Myocyte (in vitro differentiated cells): Measurements from ENCODE around the gene SMG9. TPM values are rescaled to one million over a fixed set of nuclear protein-coding genes. Genes with fewer than 3 reads are reported as not detected.

Source experiments
- DNase-seq: peaks from one replicate; pipeline ENCODE4 v3.0.0-alpha.2; 2012; ENCODE audit warnings: low read depth
- total RNA-seq: library from RNA; depleted of rRNA; stranded (reverse); fragments of >200 nt; gene quantifications from 2 replicates; pipeline ENCODE4 v1.2.3, GENCODE V29; 2014

The SMG9 gene
- total RNA-seq, 1 donor from 2014 or later, result 19.3 TPM

DNA sequence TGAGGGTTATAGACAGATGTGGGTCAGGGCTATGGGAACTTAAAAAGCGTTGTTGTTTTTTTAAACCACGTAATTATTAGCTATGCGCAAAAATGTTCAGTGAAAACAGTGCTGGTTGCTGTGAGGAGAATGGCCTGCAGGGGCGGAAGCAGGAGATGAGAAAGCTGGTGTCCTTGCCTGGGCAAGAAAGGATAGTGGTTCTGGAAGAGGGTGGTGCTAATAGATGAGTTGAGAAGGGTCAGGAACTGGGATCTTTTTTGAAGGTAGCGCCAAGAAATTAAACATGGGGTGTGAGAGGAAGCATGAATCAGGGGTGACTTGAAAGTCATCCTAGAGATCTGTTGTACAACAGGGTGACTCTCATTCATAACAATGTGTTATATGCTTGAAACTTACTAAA, 4.8 kb upstream of the SMG9 start:
- peak; percentile 43 for DNase-seq

DNA sequence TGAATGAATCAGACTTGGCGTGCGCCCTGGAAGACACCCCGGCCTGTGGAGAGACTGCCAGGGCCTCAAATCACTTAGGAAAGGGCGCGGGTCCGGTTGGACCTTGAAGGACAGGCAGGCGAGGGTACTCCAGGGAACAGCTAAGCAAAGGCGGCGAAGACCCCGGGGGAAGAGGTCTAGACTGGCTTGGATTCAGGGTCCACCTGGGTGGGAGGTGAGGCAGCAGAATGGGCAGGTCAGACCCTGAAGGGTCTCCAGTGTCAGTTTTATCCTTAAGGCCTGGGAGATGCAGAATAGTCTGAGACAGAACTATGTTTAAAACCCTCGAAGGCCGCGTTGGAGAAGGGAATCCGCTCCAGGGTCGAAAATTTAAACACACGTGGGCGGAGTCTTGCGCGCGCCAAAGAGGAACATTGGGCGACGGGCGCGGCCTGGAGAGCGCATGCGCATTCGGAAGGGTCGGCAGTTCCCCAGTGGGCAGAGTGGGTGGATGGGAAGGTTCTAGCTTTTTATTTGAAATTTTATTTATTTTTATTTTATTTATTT, 567 bp upstream of the SMG9 start:
- peak; percentile 64 for DNase-seq

DNA sequence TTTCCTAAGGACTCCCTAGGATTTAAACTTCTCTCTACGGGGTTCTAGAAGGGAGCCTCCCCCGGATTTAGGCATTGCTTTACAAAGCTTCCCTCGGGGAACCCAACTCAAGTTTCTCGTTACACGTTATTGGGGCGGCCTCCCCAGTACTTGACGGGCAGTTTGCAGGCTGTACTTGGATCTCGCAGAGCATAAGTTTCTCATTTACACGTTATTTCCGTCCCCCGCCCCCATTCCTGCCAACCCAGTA, 584 bp downstream of the SMG9 start:
- peak; percentile 22 for DNase-seq

DNA sequence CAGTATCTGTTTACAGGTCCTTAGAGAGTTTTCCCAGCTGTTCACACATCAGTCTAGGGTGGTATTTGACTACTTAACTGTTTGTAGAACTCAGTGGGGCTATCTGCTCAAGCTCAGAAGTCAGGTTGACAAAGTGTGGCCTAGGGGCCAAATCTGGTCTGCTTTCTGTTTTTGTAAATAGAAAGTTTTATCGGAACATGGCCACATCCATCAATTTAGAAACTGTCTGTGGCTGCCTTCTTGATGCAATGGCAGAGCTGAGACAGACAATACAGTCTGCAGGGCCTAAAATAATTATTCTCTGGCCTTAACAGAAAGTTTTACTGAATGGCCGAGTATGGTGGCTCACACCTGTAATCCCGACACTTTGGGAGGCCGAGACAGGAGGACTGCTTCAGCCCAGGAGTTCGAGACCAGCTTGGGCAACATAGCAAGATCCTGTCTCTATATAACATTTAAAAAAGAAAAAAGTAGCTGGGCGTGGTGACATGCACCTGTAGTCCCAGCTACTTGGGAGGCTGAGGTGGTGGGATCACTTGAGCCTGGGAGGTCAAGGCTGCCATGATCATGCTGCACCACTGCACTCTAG, 2.4 kb downstream of the SMG9 start:
- DNase-seq, result no peak

DNA sequence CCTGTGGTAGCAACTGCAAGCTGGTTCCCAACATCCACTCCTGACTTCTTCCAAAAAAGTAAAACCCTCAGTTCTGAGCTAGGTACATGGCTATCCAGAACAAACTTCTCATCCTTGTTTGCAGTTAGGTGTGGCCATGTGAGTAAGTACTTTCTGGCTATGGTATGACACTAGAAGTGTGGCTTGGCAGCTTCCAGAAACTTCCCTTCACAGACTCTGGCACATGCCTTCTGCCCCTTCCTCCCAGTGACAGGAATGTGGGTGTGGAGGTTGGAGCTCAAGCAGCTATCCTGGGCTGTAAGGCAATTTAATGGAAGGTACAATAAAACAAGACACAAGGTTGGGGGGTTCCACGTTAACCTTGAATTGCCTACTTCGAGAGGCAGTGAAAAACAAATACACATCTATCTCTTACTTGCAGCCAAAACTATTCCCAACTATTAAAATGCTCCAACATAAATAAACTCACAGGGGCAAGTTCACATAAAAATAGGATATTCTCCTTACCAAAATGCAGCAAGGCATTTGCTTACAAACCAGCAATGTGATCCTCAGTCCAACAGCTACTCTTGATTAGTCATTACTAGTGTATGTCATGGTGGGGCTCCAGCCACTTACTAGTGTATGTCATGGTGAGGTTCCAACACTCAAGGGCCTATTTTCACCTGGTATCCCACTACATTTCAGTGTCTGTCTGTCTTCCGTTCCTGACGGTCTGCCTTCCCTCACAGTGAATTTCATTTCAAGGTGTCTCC, 3.1 kb downstream of the SMG9 start:
- peak; percentile 56 for DNase-seq

DNA sequence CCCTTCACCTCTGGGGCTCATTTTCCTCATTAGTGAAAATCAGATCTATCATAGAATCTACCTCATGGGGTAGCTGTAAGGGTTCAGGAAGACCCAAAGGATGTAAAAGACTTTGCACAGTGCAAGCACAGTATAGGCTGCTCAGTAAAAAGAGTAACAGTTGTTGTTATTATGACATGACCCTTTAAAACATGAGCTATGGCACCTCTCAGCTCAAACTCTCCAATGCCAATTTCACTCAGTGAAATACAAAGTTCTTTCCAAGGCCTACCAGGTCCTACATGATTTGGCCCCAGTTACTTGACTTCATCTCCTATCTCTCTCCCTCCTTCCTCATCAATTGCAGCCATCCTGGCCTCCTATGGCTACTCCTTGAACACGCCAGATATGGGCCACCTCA, 4.9 kb downstream of the SMG9 start:
- DNase-seq, result no peak

DNA sequence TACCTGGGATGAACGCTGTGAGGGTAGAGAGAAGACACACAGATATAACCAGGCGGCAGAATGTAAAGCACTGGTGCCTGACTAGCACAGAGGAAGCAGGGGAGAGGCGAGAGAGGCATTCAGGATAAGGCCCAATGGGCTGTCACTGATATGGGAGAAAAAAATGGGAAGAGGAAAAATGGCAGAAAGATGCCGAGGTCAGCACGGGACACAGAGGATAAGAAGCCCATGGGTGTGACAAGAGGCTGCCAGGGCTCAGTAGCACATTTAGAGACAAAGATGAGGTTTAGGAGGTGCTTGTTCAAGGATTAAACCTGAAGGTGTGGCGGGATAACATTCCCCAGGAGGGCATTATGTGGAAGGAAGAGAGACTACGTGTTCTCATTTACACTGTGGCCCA, 5.6 kb downstream of the SMG9 start:
- no peak for DNase-seq

DNA sequence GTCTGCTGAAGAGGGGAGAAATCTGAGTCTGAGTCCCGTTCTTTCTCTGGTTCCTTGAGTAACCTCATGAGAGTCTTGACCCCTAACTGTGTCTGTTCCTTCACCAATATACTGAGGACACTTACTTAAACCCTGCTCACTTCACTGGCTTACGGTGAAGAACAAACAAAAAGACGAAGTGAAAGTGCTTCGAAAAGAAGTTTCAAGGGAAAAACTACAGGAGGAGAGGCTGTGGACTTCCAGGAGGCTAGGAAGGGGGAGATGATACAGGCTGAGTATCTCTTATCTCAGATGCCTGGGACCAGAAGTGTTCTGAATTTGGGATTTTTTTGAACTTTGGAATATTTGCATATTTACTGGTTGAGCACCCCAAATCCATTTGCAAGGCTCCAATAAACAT, 6.1 kb downstream of the SMG9 start:
- DNase-seq, result no peak

DNA sequence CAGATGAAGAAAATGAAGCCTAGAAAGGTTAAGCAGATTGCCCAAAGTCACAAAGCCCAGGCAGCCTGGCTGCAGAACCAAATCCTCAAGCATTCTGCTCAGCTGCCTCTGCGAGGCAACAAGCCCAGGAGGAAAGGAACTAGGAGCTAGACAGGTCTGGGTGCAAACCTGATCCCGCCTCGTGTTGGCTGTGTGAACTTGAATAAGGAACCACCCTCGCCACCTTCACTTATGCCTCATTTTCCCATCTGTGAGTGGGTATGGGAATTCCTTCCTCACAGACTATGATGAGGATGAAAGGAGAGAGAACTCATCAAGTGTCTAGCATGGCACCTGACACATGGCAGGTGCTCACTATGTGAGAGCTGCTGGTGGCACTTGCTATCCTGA, 6.6 kb downstream of the SMG9 start:
- DNase-seq, result no peak

DNA sequence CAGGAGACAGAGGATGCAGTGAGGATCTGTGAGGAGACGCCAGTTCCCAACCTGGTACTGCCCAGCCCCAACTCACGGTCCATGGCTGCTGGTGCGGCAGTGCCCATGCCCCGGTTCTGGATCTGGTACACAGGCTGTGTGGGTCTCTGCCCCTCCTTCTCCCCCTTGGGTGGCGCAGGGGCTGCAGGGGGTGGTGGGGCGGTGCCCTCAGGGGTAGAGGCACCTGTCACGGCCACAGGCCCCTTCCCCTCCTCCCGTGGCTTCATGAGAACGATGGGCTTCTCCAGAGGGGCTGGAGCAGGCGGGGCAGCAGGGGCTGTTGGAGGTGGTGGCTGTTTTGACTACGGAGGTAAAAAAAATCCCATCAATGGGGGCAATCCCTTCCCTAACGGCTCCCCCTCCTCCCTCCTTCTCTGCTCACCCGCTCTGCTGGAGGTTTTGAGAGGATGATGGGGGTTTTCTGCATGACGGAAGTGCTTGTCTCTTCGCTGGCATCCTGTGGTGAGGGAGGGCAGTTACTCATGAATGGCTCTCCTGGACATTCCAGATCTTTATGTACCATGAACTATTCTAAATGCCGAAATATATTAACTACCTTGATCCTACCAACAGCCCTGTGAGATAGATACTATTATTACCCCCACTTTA, 7.1 kb downstream of the SMG9 start:
- DNase-seq, result no peak

DNA sequence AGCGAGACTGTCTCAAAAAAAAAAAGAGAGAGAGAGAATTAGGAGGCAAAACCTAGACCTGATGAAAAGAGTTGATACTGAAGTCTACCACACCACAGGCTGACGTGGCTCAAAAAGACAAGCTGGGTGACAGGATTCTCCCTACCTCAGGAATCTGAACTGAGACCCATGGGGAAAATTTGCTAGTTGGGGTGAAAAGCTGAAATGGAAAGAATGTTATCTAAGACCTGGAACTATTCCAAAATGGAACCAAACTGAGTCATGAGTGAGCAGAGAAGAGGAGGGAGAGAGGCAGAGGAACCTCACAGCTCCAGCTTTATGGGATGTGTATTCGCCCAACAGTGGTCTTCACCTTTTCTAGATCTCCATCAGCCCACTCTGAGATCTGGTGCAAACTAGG, 11.7 kb downstream of the SMG9 start:
- no peak for DNase-seq

DNA sequence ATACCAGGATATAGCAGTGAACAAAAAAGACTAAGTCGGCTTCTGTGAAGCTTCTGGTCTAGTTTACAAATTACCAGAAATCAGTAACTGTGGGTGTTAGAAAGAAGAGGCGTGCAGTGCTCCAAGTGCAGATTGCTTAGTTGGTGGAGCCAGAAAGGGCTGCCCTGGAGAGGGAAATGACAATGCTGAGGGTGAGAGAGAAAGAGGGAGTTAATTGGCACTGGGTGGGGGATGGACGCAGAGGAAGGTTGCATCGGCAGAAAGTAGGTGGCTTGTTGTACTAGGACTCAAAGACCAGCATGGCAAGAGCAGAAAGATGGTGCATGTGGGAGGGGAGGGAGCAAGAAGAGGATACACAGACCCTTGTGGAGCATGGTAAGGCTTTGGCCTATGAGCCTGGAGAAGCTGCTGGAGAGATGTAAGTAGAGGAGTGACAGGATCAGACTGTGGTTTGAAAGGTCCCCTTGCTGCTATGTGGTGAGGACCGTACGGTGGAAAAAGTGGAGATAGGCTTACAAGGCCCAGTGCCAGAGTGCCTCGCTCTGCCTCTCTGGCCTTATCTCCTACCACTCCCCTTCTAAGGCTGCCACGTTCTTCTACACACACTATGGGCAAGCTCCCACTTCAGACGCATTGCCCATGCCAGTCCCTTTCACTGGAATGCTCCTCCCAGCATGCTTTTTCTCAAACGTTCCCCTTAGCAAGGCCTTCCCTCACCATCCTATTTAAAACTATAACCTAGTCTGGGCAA, 13.5 kb downstream of the SMG9 start:
- no peak for DNase-seq

DNA sequence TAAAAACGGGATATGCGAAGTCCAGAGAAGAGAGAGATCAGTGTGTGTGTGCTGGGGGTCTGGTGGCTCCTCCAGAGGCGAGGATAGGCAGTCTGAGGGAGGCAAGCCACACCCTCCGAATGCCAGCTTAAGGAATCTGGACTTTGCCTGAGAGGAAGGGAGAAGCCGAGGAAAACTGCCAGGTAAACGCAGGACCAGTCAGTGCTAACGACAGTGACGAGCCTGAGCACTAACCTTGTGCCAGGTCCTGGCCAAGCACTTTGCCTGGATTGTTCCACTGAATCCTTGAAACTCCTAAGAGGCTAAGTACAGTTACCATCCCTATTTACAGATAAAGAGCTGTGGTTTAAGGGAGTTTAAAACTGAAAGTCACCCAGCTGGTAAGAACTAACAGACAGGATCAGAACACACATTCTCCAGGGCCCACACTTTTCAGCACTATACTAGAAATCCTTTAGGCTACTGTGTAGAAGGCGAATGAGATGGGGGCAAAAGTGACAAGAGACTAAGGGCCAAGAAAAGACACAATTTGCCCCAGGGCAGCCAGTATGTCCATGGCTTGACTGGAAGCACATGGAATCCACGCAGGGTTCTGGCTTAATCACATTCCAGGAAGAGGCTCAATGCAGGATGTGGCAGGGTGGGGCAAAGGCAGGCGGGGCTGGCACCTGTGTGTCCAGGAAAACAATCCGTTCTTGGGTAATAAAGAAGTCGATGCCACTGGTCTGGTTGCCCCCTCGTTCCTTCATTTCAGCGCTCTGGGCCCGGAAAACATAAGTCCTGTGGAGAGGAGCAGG, 15.1 kb downstream of the SMG9 start:
- DNase-seq, result no peak

DNA sequence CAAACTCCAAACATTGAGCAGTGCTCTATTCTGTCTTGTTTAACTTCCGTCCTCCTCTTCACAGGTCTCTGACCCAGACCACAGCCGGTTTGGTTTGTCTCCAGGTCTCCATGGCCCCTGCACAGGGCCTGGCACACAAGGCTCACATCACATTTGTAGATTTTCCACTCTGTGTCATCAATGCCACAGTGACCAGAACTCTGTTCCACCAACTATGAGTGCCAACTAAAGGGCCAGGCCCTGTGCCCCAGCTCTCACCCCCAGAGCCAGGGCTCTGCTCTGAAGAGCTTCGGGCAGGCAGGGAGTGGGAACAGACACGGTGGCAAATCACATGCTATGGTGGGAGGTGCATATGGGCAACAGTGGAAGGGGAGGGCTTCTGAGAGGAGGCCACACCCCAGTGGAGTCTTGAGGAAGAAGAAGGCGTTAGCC, 16.0 kb downstream of the SMG9 start:
- no peak for DNase-seq

DNA sequence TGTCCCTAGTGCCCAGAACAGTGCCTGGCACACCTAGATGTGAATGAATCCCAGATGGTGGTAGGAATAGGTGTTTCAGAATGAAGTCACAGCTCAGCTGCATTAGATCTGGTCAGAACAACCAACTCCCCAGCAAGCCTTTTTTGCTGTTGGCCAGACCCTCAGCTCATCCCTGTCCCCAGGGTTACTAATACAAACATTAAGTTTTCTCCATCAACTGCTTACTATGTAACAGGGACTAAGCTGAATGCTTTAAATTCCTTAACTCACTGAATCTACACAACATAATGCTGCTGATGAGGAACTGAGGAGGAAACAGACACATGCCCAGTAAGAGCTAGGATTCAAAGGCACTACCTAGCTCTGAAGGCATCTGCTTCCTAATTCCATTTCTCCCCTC, 18.8 kb downstream of the SMG9 start:
- no peak for DNase-seq

DNA sequence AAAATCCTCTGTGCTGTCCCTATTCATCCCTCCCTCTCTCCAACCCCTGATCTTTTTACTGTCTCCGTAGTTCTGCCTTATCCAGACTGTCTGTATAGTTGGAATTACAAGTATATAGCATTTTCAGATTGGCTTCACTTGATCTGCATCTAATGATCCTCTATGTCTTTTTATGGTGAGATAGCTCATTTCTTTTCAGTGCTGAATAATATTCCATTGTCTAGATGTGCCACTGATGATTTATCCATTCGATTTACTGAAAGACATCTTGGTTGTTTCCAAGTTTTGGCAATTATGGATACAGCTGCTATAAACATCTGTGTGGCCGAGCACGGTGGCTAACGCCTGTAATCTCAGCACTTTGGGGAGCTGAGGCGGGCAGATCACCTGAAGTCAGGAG, 19.7 kb downstream of the SMG9 start:
- DNase-seq, result no peak

DNA sequence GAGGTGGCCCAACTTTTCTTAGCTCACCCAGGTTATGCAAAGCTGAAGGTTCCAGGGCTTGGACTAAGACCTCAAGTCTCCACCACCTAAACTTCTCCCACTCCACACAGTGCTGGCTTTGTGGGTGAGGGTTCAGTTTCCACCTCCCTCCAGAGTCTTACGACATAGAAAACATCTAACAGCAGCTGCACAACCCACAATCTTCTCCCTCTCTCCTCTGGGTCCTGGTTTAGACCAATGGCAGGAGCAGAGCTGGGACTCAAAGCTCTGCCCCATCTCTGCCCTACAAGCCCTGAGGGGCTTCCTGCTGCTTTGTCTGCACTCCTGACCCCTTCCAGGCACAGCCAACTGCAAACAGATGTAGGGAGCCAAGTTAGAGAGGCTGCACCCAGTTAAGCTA, 22.9 kb downstream of the SMG9 start:
- DNase-seq, result peak; percentile 78

DNA sequence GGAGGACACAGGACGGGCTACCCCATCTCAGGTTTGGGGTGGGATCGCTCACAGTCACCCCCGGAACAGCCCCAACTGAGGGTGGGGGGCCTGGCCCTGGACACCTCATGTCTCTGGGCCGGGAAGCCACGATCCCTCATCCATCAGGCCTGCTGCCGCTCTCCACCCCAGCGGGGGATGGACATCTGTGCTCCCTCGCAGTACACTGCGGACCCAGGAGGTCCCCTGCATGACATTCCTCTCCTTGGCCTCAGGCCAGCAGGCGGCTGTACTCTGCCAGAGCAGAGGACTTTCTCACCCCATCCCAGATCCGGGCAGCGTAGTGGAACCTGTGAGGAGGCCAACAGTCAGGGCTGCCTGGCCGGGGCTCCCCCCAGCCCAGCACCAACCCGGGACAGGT, 23.4 kb downstream of the SMG9 start:
- DNase-seq, result no peak

DNA sequence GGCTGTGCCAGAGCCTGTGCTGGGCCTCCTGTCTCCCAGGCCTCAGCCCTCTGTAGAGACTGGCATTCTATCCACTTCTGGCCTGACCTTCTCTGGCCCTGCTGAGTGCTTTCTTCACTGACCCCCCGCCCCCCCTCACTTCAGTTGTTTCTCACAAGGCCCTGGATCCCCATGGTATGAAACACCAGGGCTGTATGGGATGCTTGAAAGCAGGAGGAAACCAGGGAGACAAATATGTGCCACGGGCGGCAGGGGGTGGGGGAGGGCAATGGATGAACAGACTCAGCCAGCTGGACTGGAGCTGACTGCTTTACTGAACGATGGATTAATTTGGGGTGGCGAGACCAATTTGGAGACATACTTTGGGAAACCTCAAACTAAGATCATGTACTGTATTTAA, 24.8 kb downstream of the SMG9 start:
- no peak for DNase-seq

DNA sequence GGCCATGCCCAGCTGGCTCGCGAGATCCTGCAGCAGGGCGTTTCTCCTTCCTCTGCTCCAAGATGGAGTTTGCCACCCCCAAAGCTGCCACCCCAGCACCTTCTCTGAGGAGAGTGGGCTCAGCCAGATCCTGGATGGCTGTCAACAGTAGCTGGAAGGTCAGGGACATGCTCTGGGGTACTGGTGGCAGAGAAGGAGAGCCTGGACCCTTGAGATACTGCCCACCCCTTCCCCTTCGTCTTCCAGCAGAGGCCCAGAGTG, 27.2 kb downstream of the SMG9 start:
- DNase-seq, result no peak

DNA sequence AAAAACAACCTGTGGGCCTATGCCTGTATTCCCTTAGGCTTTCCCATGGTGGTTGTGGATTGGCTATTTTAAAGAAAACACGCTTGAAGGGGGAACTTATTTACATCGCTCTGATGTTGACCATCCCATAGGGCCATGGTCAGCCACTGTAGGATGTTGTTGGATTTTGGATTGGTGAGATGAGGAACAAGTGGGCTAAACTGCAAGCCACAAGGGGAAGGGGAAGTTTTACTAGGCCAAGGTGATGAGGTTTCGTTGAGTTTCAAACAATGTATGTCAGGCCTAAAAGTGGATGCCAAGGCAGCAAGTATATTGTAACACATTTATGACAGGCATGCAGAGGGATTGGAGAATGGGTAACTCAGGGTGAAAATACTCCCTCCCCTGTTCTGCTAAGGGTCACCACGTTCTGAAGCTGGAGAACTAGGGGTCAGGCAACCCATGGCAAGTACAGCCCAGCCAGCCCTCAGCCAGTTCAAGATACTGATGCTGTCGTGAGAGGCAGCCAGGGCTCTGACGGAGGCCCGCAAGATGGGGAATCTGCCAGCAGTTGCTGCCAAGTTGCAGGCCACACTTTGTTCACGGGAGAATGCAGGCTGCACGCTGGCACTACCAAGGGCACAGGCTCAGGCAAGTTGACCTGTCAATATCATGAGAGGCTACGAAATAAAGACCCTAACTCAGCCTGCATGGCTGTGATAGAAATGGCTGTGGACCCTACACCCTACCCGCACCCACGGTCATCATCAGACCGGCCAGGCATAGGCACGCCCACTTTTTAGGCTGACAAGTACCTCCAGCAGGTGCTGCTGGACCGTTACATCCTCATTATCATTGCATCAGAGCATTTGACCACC, 27.8 kb downstream of the SMG9 start:
- peak; percentile 24 for DNase-seq
